PC-9 (cell line): ENCODE data around the gene ATP5ME. TPM values are rescaled to one million over a fixed set of nuclear protein-coding genes. Genes with fewer than 3 reads are reported as not detected.

ENCODE experiments used
- BruUV-seq: library from RNA; stranded (reverse); fragments of 400-500 nt; replicated peaks from 2 replicates; lab custom pipeline; 2021; lab: Mats Ljungman, UMichigan
- CTCF ChIA-PET: fragments of 300-600 bp; sonication (Branson Sonifier 250); formaldehyde crosslinking; loops from one replicate; lab custom pipeline; 2022; ENCODE audit warnings: antibody characterized with exemption; lab: Charles Lee
- POLR2A ChIA-PET: fragments of 300-600 bp; sonication (Branson Sonifier 250); formaldehyde crosslinking; loops from one replicate; lab custom pipeline; 2022; ENCODE audit warnings: antibody characterized with exemption; ENCODE audit not compliant: unreplicated experiment; lab: Charles Lee
- DNase-seq, 2 experiments: peaks; one replicate each; pipeline versions ENCODE4 v3.0.0 to v3.0.0-alpha.2; 2015 to 2022; ENCODE audit warnings: mixed read lengths in 1 of 2
- H2AFZ ChIP-seq: fragments of 200-600 bp; sonication (generic); 2 replicates; pipeline ENCODE4 v1.8.1; 2017; ENCODE audit warnings: antibody characterized with exemption
- H3F3A ChIP-seq: fragments of 200-600 bp; sonication (generic); 2 replicates; pipeline ENCODE4 v1.8.1; 2017; ENCODE audit warnings: antibody characterized with exemption, mild to moderate bottlenecking, low read depth; ENCODE audit not compliant: insufficient read depth
- H3K27ac ChIP-seq: fragments of 200-600 bp; sonication (generic); 2 replicates; pipeline ENCODE4 v1.6.1; 2016; ENCODE audit warnings: mixed run types
- H3K27me3 ChIP-seq: fragments of 200-600 bp; sonication (generic); 2 replicates; pipeline ENCODE4 v1.6.1; 2016; ENCODE audit warnings: low read depth, mixed run types; ENCODE audit not compliant: insufficient read depth
- H3K36me3 ChIP-seq: fragments of 200-600 bp; sonication (generic); 2 replicates; pipeline ENCODE4 v1.6.1; 2016; ENCODE audit warnings: low read depth, mixed run types
- H3K4me1 ChIP-seq: fragments of 200-600 bp; sonication (generic); replicated peaks from 2 replicates; pipeline ENCODE4 v1.6.1; 2016; ENCODE audit warnings: mixed run types; ENCODE audit not compliant: insufficient read depth
- H3K4me2 ChIP-seq: fragments of 200-600 bp; sonication (generic); 2 replicates; pipeline ENCODE4 v1.6.1; 2017; ENCODE audit warnings: mixed run types
- H3K4me3 ChIP-seq: fragments of 200-600 bp; sonication (generic); 2 replicates; pipeline ENCODE4 v1.6.1; 2016; ENCODE audit warnings: mixed run types
- H3K79me2 ChIP-seq: fragments of 200-600 bp; sonication (generic); 2 replicates; pipeline ENCODE4 v1.6.1; 2017; ENCODE audit warnings: low read depth, mixed run types
- H3K9me2 ChIP-seq: fragments of 200-600 bp; sonication (generic); 2 replicates; pipeline ENCODE4 v1.8.1; 2017; ENCODE audit warnings: mild to moderate bottlenecking; ENCODE audit not compliant: insufficient read depth
- H3K9me3 ChIP-seq: fragments of 200-600 bp; sonication (generic); 2 replicates; pipeline ENCODE4 v1.8.1; 2016; ENCODE audit warnings: low read depth; ENCODE audit not compliant: insufficient read depth
- H4K20me1 ChIP-seq: fragments of 200-600 bp; sonication (generic); 2 replicates; pipeline ENCODE4 v1.8.1; 2017; ENCODE audit not compliant: insufficient read depth
- EZH2 ChIP-seq: fragments of 200-600 bp; sonication (generic); IDR thresholded peaks from 2 replicates; pipeline ENCODE4 v1.8.0; 2017; ENCODE audit warnings: antibody characterized with exemption, low read depth
- intact Hi-C: fragments of 100-400 bp; cut with micrococcal nuclease; formaldehyde crosslinking; loops from one replicate; pipeline ENCODE4 v1.10.0; 2022; ENCODE audit not compliant: unreplicated experiment
- total RNA-seq: library from RNA; stranded (reverse); gene quantifications from 2 replicates; pipeline ENCODE4 v1.2.3, GENCODE V29; 2021
- TF ChIP-seq, protein P1 (sequence below): fragments of 200-600 bp; sonication (generic); conservative IDR thresholded peaks from 2 replicates; pipeline ENCODE4 v1.6.1; 2017; ENCODE audit warnings: mixed run types, antibody characterized with exemption, mild to moderate bottlenecking, moderate library complexity

ATP5ME gene
- total RNA-seq, 1 experiment from 2014 or later = 334 TPM

GRCh38 chr4:628311-628741, 45.8 kb downstream of the ATP5ME start:
- ChIA-PET CTCF (no interaction called here), POLR2A (no interaction called here)
- Histone ChIP-seq H3K79me2 (no peaks in the 10 kb centered on the region), H3K4me3 (no peak overlapping the region), H3K9me3 (no peaks in the 10 kb centered on the region), H2AFZ (no peak overlapping the region), H4K20me1 (no peaks in the 10 kb centered on the region), H3K36me3 (no peaks in the 10 kb centered on the region), H3K27ac (no peak overlapping the region), H3F3A (no peaks in the 10 kb centered on the region), H3K4me1 (no peaks in the 10 kb centered on the region), H3K27me3 (peaks cover 87% of the 10 kb centered on the region), H3K9me2 (no peaks in the 10 kb centered on the region), H3K4me2 (no peak overlapping the region)
- intact Hi-C loops = no loop called here
- no TSS peak for BruUV-seq
- TF ChIP-seq, protein P1, sequence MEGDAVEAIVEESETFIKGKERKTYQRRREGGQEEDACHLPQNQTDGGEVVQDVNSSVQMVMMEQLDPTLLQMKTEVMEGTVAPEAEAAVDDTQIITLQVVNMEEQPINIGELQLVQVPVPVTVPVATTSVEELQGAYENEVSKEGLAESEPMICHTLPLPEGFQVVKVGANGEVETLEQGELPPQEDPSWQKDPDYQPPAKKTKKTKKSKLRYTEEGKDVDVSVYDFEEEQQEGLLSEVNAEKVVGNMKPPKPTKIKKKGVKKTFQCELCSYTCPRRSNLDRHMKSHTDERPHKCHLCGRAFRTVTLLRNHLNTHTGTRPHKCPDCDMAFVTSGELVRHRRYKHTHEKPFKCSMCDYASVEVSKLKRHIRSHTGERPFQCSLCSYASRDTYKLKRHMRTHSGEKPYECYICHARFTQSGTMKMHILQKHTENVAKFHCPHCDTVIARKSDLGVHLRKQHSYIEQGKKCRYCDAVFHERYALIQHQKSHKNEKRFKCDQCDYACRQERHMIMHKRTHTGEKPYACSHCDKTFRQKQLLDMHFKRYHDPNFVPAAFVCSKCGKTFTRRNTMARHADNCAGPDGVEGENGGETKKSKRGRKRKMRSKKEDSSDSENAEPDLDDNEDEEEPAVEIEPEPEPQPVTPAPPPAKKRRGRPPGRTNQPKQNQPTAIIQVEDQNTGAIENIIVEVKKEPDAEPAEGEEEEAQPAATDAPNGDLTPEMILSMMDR = no peak
- TF ChIP-seq EZH2 = no peak
- DNase-seq = no peak

GRCh38 chr4:627347-628125, 46.5 kb downstream of the ATP5ME start:
- ChIA-PET CTCF (interaction anchor here (0.6 kb wide), 1 partner anchor 345 kb away, joined by 6 read pairs; no protein-coding TSS in a partner anchor), POLR2A (no interaction called here)
- H3K9me3 ChIP-seq = no peaks in the 10 kb centered on the region
- intact Hi-C loops = no loop called here
- no peaks in the 10 kb centered on the region for H3K79me2 ChIP-seq
- H3K4me2 ChIP-seq = no peak overlapping the region
- H2AFZ ChIP-seq = no peak overlapping the region
- H3K27me3 ChIP-seq = peaks cover 87% of the 10 kb centered on the region
- no peaks in the 10 kb centered on the region for H3K4me1 ChIP-seq
- TF ChIP-seq EZH2 = no peak
- TF ChIP-seq, protein P1 = no peak
- no TSS peak for BruUV-seq
- H4K20me1 ChIP-seq = no peaks in the 10 kb centered on the region
- DNase-seq = no peak
- no peaks in the 10 kb centered on the region for H3K36me3 ChIP-seq
- H3K9me2 ChIP-seq = no peaks in the 10 kb centered on the region
- H3K27ac ChIP-seq = no peak overlapping the region
- H3K4me3 ChIP-seq = no peak overlapping the region
- no peaks in the 10 kb centered on the region for H3F3A ChIP-seq

GRCh38 chr4:626201-627091, 47.6 kb downstream of the ATP5ME start:
- Histone ChIP-seq H3F3A (no peaks in the 10 kb centered on the region), H2AFZ (no peak overlapping the region), H3K9me2 (no peaks in the 10 kb centered on the region), H3K36me3 (no peaks in the 10 kb centered on the region), H3K27ac (no peak overlapping the region), H3K79me2 (no peaks in the 10 kb centered on the region), H3K9me3 (no peaks in the 10 kb centered on the region), H3K4me1 (no peaks in the 10 kb centered on the region), H3K4me2 (no peak overlapping the region), H3K27me3 (peaks cover 87% of the 10 kb centered on the region), H3K4me3 (no peak overlapping the region), H4K20me1 (no peaks in the 10 kb centered on the region)
- intact Hi-C loops = no loop called here
- TF ChIP-seq, protein P1 = no peak
- TF ChIP-seq EZH2 = no peak
- DNase-seq = no peak
- CTCF ChIA-PET = interaction anchor here (0.7 kb wide), 1 partner anchor 22 kb away, joined by 3 read pairs; no protein-coding TSS in a partner anchor
- no TSS peak for BruUV-seq
- POLR2A ChIA-PET = no interaction called here
